Breast epithelium (tissue), 4 donors: ENCODE data around the gene PSAT1. TPM values are rescaled to one million over a fixed set of nuclear protein-coding genes. Genes with fewer than 3 reads are reported as not detected.

Experiments used
- DNase-seq, 2 donors: peaks; one replicate each; pipeline ENCODE4 v3.0.0-alpha.2; 2019; ENCODE audit warnings: low spot score in 2 of 2
- H3K27ac ChIP-seq, 2 donors: fragments of 200-600 bp; sonication (generic) in 1 of 2; one replicate each; pipeline ENCODE4 v1.5.1; 2016 to 2019; ENCODE audit warnings: mild to moderate bottlenecking in 1 of 2
- H3K27me3 ChIP-seq, 2 donors: fragments of 200-600 bp; sonication (generic) in 1 of 2; one replicate each; pipeline versions ENCODE4 v1.5.1 to v1.6.0; 2017 to 2019; ENCODE audit warnings: control low read depth in 1 of 2, mild to moderate bottlenecking in 1 of 2
- H3K36me3 ChIP-seq: fragments of 200-600 bp; one replicate; pipeline ENCODE4 v1.5.1; 2019
- H3K4me1 ChIP-seq, 2 donors: fragments of 200-600 bp; sonication (generic); one replicate each; pipeline ENCODE4 v1.5.1; 2016 to 2019; ENCODE audit warnings: control low read depth in 1 of 2
- H3K4me3 ChIP-seq, 3 donors: fragments of 200-600 bp; sonication (generic); 1 replicate in 2 of 3; 2 replicates in 1 of 3; pipeline ENCODE4 v1.5.1; 2016 to 2019; ENCODE audit warnings: mild to moderate bottlenecking in 3 of 3, moderate library complexity in 2 of 3
- H3K9me3 ChIP-seq, 2 donors: fragments of 200-600 bp; sonication (generic) in 1 of 2; one replicate each; pipeline ENCODE4 v1.5.1; 2016 to 2019; ENCODE audit warnings: control low read depth in 1 of 2
- POLR2A ChIP-seq: fragments of 450-650 bp; IDR thresholded peaks from one replicate; pipeline ENCODE4 v1.6.1; 2016; ENCODE audit warnings: antibody characterized with exemption, mild to moderate bottlenecking, moderate library complexity
- POLR2AphosphoS5 ChIP-seq, 3 donors: sonication (generic); formaldehyde crosslinking; IDR thresholded peaks; one replicate each; pipeline ENCODE4 v1.6.1; 2017; ENCODE audit warnings: antibody characterized with exemption in 3 of 3
- intact Hi-C: fragments of 100-400 bp; cut with DNase I; formaldehyde crosslinking; loops from one replicate; pipeline ENCODE4 v1.15.1; 2023; ENCODE audit warnings: low total_unique reads
- total RNA-seq, 3 donors: library from RNA; depleted of rRNA; stranded (reverse); fragments of >200 nt; gene quantifications; one replicate each; pipeline ENCODE4 v1.1.0, GENCODE V29; 2016
- TF ChIP-seq, protein P1 (sequence below), 3 donors: fragments of 450-650 bp; IDR thresholded peaks; one replicate each; pipeline ENCODE4 v1.5.1; 2016 to 2017; ENCODE audit warnings: antibody characterized with exemption in 3 of 3, mild to moderate bottlenecking in 3 of 3, moderate library complexity in 3 of 3

The PSAT1 gene
- total RNA-seq, 3 donors from 2014 or later: 0.48 to 7.6 (median 2.3) TPM

DNA sequence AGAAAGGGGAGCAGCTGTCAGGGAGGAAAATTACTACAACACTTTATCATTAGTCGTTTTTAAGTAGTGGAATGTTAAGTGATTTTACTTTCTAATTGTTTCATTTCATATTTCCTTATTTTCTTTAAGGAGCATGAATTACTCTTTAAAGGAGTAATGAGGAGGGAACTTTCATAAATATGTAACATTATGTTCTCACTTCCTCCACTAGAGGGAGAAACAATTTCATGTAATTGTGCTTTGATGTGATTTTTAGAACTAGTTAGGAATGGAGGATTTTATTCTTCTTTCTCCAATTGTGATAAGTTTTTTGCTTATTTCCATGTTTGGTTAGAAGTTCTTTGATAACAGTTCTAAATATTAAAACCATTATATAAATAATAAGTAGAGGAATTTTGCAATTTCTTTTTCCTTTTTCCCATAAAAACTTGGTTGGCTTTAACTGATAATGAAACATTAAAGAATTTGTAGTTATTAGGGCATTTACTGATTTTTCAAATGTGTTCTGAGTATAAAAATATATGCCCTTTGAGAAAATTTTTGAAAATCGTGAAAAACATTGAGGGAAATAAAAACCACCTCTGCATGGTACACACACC, 35.4 kb upstream of the PSAT1 start:
- no peaks in the 10 kb centered on the region for H3K27me3 ChIP-seq
- H3K36me3 ChIP-seq: no peaks in the 10 kb centered on the region
- no peaks in the 10 kb centered on the region for H3K9me3 ChIP-seq
- no peak overlapping the region for H3K4me3 ChIP-seq
- no peak for TF ChIP-seq POLR2A
- TF ChIP-seq, protein P1, sequence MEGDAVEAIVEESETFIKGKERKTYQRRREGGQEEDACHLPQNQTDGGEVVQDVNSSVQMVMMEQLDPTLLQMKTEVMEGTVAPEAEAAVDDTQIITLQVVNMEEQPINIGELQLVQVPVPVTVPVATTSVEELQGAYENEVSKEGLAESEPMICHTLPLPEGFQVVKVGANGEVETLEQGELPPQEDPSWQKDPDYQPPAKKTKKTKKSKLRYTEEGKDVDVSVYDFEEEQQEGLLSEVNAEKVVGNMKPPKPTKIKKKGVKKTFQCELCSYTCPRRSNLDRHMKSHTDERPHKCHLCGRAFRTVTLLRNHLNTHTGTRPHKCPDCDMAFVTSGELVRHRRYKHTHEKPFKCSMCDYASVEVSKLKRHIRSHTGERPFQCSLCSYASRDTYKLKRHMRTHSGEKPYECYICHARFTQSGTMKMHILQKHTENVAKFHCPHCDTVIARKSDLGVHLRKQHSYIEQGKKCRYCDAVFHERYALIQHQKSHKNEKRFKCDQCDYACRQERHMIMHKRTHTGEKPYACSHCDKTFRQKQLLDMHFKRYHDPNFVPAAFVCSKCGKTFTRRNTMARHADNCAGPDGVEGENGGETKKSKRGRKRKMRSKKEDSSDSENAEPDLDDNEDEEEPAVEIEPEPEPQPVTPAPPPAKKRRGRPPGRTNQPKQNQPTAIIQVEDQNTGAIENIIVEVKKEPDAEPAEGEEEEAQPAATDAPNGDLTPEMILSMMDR (IDR thresholded peaks at IDR 0.05): peak in 2 of 3 donors; percentile 54 to 58
- no peak for TF ChIP-seq POLR2AphosphoS5 (IDR thresholded peaks at IDR 0.05)
- no peak for DNase-seq
- no peaks in the 10 kb centered on the region for H3K4me1 ChIP-seq
- no peak overlapping the region for H3K27ac ChIP-seq
- intact Hi-C loops: no loop called here

DNA sequence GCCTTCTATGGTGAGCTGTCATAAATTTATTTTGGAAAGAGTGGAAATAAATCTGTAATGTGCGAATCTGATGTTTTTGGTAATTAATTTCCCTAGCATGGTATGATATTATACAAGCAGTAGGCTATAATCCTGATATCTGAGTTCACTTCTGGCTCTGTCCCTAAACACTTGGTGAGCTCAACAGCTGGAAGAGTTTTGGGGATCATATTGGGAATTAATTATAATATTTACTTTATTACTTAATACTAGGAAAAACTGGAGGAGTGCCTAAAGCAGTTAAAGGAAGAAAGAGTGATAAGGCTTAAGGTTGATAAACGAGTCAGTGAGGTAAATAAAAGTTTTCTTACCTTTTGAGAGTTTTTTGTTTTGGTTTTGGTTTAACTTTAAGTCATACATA, 34.3 kb upstream of the PSAT1 start:
- DNase-seq: no peak
- no peak overlapping the region for H3K27ac ChIP-seq
- no peak overlapping the region for H3K4me3 ChIP-seq
- no peak for TF ChIP-seq POLR2A
- no peak for TF ChIP-seq POLR2AphosphoS5 (IDR thresholded peaks at IDR 0.05)
- TF ChIP-seq, protein P1 (IDR thresholded peaks at IDR 0.05): no peak
- no peaks in the 10 kb centered on the region for H3K9me3 ChIP-seq
- intact Hi-C loops: no loop called here
- no peaks in the 10 kb centered on the region for H3K36me3 ChIP-seq
- H3K4me1 ChIP-seq: no peaks in the 10 kb centered on the region
- no peaks in the 10 kb centered on the region for H3K27me3 ChIP-seq

DNA sequence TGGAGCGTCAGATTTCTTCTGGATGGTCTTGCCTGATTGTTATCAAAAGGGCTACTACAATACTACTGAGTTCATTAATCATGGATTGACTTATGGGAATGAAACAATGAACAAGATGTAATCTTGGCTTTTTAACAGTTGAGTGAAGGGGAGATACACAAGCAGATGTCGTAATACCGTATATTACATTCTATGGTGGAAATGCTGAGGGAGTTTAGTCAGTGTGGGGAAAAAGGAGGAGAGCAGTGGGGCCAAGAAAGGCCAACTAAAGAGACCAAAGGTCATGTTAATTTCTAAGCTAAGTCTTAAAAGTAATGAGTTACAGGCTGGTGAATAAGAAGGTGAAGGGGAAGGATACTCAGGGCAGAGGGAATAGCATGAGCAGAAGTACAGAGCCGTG, 29.0 kb upstream of the PSAT1 start:
- Histone ChIP-seq H3K4me3 (no peak overlapping the region), H3K27ac (no peak overlapping the region), H3K4me1 (no peaks in the 10 kb centered on the region), H3K9me3 (no peaks in the 10 kb centered on the region), H3K36me3 (no peaks in the 10 kb centered on the region), H3K27me3 (no peaks in the 10 kb centered on the region)
- intact Hi-C loops: no loop called here
- no peak for DNase-seq
- TF ChIP-seq, protein P1 (IDR thresholded peaks at IDR 0.05): no peak
- TF ChIP-seq POLR2A: no peak
- TF ChIP-seq POLR2AphosphoS5 (IDR thresholded peaks at IDR 0.05): no peak

GRCh38 chr9:78269784-78270183, 27.1 kb upstream of the PSAT1 start:
- no peaks in the 10 kb centered on the region for H3K27me3 ChIP-seq
- no peaks in the 10 kb centered on the region for H3K9me3 ChIP-seq
- no peaks in the 10 kb centered on the region for H3K36me3 ChIP-seq
- DNase-seq: no peak
- intact Hi-C loops: no loop called here
- no peaks in the 10 kb centered on the region for H3K4me1 ChIP-seq
- TF ChIP-seq POLR2A (no peak), POLR2AphosphoS5 (IDR thresholded peaks at IDR 0.05) (no peak)
- TF ChIP-seq, protein P1 (IDR thresholded peaks at IDR 0.05): no peak
- H3K27ac ChIP-seq: no peak overlapping the region
- no peak overlapping the region for H3K4me3 ChIP-seq

GRCh38 chr9:78272307-78272706, 24.6 kb upstream of the PSAT1 start:
- intact Hi-C loops: no loop called here
- H3K4me1 ChIP-seq: no peaks in the 10 kb centered on the region
- DNase-seq: no peak

More at GRCh38 chr9:78272307-78272706, 24.6 kb upstream of the PSAT1 start:
- Histone ChIP-seq H3K4me3 (no peak overlapping the region), H3K9me3 (no peaks in the 10 kb centered on the region), H3K27me3 (no peaks in the 10 kb centered on the region), H3K36me3 (no peaks in the 10 kb centered on the region), H3K27ac (no peak overlapping the region)
- no peak for TF ChIP-seq POLR2AphosphoS5 (IDR thresholded peaks at IDR 0.05)
- TF ChIP-seq POLR2A: no peak
- TF ChIP-seq, protein P1 (IDR thresholded peaks at IDR 0.05): no peak
